Stomach (tissue), 9 donors: ENCODE data around the gene C8A. TPM values are rescaled to one million over a fixed set of nuclear protein-coding genes. Genes with fewer than 3 reads are reported as not detected.

Source experiments
- DNase-seq, 2 donors: peaks; one replicate each; pipeline versions ENCODE4 v3.0.0 to v3.0.0-alpha.2; 2013 to 2019
- H3K27ac ChIP-seq, 5 donors: fragments of 200-600 bp in 4 of 5; sonication (generic) in 4 of 5; one replicate each; pipeline ENCODE4 v1.5.1; 2013 to 2019; ENCODE audit warnings: mild to moderate bottlenecking in 1 of 5, moderate library complexity in 1 of 5
- H3K27me3 ChIP-seq, 3 donors: fragments of 200-600 bp; sonication (generic); one replicate each; pipeline ENCODE4 v1.5.1; 2017 to 2019; ENCODE audit warnings: mixed run types in 1 of 3
- H3K36me3 ChIP-seq, 4 donors: fragments of 200-600 bp; sonication (generic); 1 replicate in 3 of 4; 2 replicates in 1 of 4; pipeline ENCODE4 v1.5.1; 2016 to 2019
- H3K4me1 ChIP-seq, 4 donors: fragments of 200-600 bp; sonication (generic); one replicate each; pipeline ENCODE4 v1.5.1; 2016 to 2019
- H3K4me3 ChIP-seq, 4 donors: fragments of 200-600 bp; sonication (generic) in 3 of 4; one replicate each; pipeline ENCODE4 v1.5.1; 2016 to 2019; ENCODE audit warnings: mild to moderate bottlenecking in 1 of 4
- H3K9me3 ChIP-seq, 4 donors: fragments of 200-600 bp; sonication (generic); one replicate each; pipeline ENCODE4 v1.5.1; 2016 to 2019
- EP300 ChIP-seq: sonication (generic); formaldehyde crosslinking; IDR thresholded peaks from one replicate; pipeline ENCODE4 v1.6.1; 2017; ENCODE audit warnings: antibody characterized with exemption
- POLR2A ChIP-seq, 4 donors: fragments of 450-650 bp; IDR thresholded peaks; one replicate each; pipeline ENCODE4 v1.6.1; 2016; ENCODE audit warnings: antibody characterized with exemption in 4 of 4, control low read depth in 2 of 4, mild to moderate bottlenecking in 1 of 4, moderate library complexity in 1 of 4
- POLR2AphosphoS5 ChIP-seq, 3 donors: sonication (generic); formaldehyde crosslinking; IDR thresholded peaks; one replicate each; pipeline ENCODE4 v1.6.1; 2016; ENCODE audit warnings: antibody characterized with exemption in 3 of 3
- WGBS, 5 donors: extraction: QIAGEN DNeasy Blood & Tissue Kit in 3 of 5; methylation state at CpG; one replicate each; pipeline versions ENCODE4 v1.1.5 to v1.1.7; 2013 to 2018; 5-methylcytosine and 5-hydroxymethylcytosine counted together
- intact Hi-C: fragments of 100-400 bp; cut with DNase I; formaldehyde crosslinking; loops from one replicate; pipeline ENCODE4 v1.15.1; 2023; ENCODE audit warnings: low total_unique reads
- polyA plus RNA-seq, 3 donors: library from polyadenylated mRNA; stranded (reverse); fragments of 200-250 nt; gene quantifications; one replicate each; pipeline ENCODE4 v1.2.3, GENCODE V29; 2013
- total RNA-seq, 5 donors: library from RNA; depleted of rRNA; stranded (reverse); fragments of >200 nt; gene quantifications; one replicate each; pipeline versions ENCODE4 v1.1.0 to v1.2.3, GENCODE V29; 2014 to 2016
- TF ChIP-seq, protein P1 (sequence below), 7 experiments: fragments of 450-650 bp in 4 of 7; fragments of 200-600 bp in 3 of 7; sonication (generic) in 3 of 7; IDR thresholded peaks; one replicate each; pipeline ENCODE4 v1.5.1; 2016 to 2019; ENCODE audit warnings: antibody characterized with exemption in 7 of 7, control low read depth in 2 of 7, mild to moderate bottlenecking in 1 of 7
- donor health status: healthy with polysubstance abuse.
- donor health status: Bipolar disorder and iron deficiency.
- donor health status: healthy.

C8A gene
- total and polyA plus RNA-seq, 8 donors, result 0.25 to 0.38 TPM; not detected in 6

DNA sequence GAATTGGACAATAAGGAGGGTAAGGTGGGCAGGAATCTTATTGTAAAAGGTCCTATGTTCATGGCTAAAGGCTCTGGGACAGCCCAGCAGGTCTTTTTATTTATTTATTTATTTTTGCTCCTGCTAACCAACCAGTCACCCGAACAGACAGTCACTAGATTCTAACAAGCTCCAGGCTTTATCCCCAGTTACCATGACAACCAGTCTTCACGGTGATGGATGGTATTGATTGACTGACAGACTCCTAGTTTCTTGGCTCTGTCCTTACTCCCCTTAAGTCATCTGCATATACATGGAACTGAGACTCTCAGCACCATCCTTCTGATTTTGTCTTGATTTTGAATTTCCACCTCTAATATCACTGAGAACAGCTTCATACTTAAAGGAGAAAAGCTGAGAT is 44.3 kb downstream of the C8A start:
- TF ChIP-seq POLR2AphosphoS5 (IDR thresholded peaks at IDR 0.05) (no peak), POLR2A (IDR thresholded peaks at IDR 0.05) (no peak), EP300 (no peak)
- TF ChIP-seq, protein P1, sequence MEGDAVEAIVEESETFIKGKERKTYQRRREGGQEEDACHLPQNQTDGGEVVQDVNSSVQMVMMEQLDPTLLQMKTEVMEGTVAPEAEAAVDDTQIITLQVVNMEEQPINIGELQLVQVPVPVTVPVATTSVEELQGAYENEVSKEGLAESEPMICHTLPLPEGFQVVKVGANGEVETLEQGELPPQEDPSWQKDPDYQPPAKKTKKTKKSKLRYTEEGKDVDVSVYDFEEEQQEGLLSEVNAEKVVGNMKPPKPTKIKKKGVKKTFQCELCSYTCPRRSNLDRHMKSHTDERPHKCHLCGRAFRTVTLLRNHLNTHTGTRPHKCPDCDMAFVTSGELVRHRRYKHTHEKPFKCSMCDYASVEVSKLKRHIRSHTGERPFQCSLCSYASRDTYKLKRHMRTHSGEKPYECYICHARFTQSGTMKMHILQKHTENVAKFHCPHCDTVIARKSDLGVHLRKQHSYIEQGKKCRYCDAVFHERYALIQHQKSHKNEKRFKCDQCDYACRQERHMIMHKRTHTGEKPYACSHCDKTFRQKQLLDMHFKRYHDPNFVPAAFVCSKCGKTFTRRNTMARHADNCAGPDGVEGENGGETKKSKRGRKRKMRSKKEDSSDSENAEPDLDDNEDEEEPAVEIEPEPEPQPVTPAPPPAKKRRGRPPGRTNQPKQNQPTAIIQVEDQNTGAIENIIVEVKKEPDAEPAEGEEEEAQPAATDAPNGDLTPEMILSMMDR (IDR thresholded peaks at IDR 0.05), result no peak
- no peak for DNase-seq
- Histone ChIP-seq H3K4me3 (no peak overlapping the region), H3K4me1 (peaks cover 0 to 37% (median 14%) of the 10 kb centered on the region in 4 donors), H3K27ac (peak overlapping the region in 2 of 5 donors; percentile 71 to 74), H3K36me3 (no peaks in the 10 kb centered on the region), H3K9me3 (no peaks in the 10 kb centered on the region), H3K27me3 (no peaks in the 10 kb centered on the region)
- intact Hi-C loops, result no loop called here
- 70 to 79% (median 74%) methylated on average over 2 of the region's 2 CpGs for WGBS, 5 donors

DNA sequence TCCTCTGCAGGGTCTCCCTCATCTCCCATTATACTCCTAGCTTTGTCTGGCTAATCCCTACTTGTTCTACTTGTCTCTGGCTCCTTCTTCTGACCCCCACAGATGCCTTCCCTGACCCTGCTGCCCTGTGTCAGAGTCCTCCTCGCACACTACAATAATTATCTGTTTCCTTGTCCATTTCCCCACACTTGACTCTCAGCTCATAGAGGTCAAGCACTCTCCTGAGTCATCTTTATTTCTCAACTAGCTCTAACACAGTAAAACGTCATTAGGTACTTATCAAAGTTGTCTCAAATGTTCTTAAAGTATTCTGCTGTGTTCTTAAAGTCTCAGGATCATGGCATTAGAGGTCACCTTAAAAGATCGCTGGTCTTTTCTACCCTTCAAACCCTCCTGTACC is 47.1 kb downstream of the C8A start:
- Histone ChIP-seq H3K36me3 (no peaks in the 10 kb centered on the region), H3K27ac (no peak overlapping the region), H3K27me3 (no peaks in the 10 kb centered on the region), H3K9me3 (no peaks in the 10 kb centered on the region), H3K4me3 (no peak overlapping the region), H3K4me1 (peaks cover 0 to 41% (median 10%) of the 10 kb centered on the region in 4 donors)
- TF ChIP-seq POLR2A (IDR thresholded peaks at IDR 0.05), result no peak
- TF ChIP-seq POLR2AphosphoS5 (IDR thresholded peaks at IDR 0.05), result no peak
- TF ChIP-seq, protein P1 (IDR thresholded peaks at IDR 0.05), result no peak
- no peak for TF ChIP-seq EP300
- 44 to 52% (median 49%) methylated on average over 3 of the region's 3 CpGs for WGBS, 5 donors
- no peak for DNase-seq
- intact Hi-C loops, result no loop called here

DNA sequence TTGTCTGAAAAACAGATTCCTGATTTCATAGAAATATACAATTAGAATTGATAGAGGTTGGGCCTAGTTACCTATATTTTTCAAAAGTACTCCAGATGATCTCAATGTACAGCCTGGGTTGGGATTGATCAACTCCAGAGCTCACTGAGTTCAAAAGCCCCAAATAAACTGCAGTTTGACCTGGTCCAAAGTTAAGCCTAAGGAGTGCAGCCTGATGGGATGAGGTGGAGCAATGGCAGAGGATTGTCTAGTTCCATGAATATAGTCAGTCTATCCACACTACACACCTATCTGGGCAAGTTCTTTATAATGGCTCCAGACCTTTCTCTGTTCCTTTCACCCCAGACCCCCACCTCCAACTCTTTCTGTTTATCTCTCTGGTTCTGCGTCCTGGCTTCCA is 49.2 kb downstream of the C8A start:
- no peak for DNase-seq
- no peaks in the 10 kb centered on the region for H3K36me3 ChIP-seq
- no peak for TF ChIP-seq POLR2AphosphoS5 (IDR thresholded peaks at IDR 0.05)
- no peak for TF ChIP-seq EP300
- TF ChIP-seq, protein P1 (IDR thresholded peaks at IDR 0.05), result no peak
- TF ChIP-seq POLR2A (IDR thresholded peaks at IDR 0.05), result no peak
- no peak overlapping the region for H3K27ac ChIP-seq
- intact Hi-C loops, result no loop called here
- H3K4me3 ChIP-seq, result no peak overlapping the region
- H3K27me3 ChIP-seq, result no peaks in the 10 kb centered on the region
- H3K9me3 ChIP-seq, result no peaks in the 10 kb centered on the region
- H3K4me1 ChIP-seq, result peaks cover 0 to 32% (median under 1%) of the 10 kb centered on the region in 4 donors
- WGBS, 5 donors, result 71 to 93% (median 88%) methylated on average over 1 of the region's 1 CpG

DNA sequence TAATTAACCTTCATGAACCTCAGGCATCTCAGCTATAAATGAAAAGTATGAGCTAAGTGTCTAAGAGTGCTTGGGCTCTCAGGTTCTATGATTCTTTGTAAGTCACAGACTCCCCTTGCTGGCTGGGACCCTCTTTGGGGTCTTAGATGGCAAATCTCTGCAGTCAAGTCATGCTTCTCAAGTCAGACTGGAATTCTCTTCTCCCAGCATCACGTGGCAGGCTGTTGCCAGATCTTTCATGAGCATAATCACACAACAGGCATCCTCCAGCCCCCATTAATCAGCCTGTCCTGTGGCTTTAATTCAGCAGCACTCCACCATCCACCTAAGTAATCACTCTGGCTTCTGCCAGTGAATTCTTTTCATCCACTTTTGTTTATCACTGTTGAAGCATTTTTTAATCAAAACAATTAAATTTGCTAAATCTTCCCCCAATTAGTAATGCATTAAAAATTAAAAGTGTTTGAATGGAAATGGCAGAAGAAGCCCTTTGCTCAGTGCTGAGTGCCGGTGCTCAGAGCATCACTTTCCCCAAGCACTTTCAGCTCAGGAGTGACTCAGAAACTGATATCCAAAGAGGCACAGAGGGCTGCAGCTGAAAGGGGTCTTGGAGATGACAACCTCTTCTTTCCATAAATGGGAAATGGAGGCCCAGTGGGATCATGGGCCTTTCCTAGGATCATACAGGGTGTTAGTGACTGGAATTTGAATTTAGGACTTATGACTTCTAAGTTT is 50.2 kb downstream of the C8A start:
- Histone ChIP-seq H3K27me3 (no peaks in the 10 kb centered on the region), H3K4me3 (no peak overlapping the region), H3K9me3 (no peaks in the 10 kb centered on the region), H3K27ac (no peak overlapping the region), H3K36me3 (no peaks in the 10 kb centered on the region), H3K4me1 (peaks cover 0 to 27% (median 1%) of the 10 kb centered on the region in 4 donors)
- TF ChIP-seq POLR2AphosphoS5 (IDR thresholded peaks at IDR 0.05), result no peak
- no peak for DNase-seq
- WGBS, 5 donors, result 62 to 70% (median 66%) methylated on average over 2 of the region's 2 CpGs
- intact Hi-C loops, result no loop called here

DNA sequence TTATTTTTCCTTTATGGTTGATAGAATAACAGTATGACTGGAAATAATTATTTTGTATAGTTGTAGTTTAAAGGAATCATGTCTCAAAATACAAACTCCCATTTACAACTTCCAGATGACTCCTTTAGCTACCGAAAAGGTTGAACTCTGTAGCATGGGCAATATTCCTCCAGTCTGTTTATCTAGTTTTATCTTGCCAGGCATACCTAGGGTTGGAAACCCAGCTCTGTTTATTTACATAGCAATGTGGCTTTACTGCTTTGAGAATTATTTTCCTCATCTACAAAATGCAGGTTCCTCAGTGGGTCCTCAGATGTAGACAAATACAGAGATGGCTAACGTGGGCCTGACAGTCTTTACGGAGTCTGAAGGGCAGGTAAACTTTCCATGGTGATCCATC is 51.1 kb downstream of the C8A start:
- Histone ChIP-seq H3K9me3 (no peaks in the 10 kb centered on the region), H3K4me1 (peaks cover 0 to 34% (median 7%) of the 10 kb centered on the region in 4 donors), H3K4me3 (no peak overlapping the region), H3K27me3 (no peaks in the 10 kb centered on the region), H3K27ac (no peak overlapping the region), H3K36me3 (no peaks in the 10 kb centered on the region)
- intact Hi-C loops, result no loop called here
- DNase-seq, result no peak
- WGBS, 5 donors, result 45 to 55% (median 54%) methylated on average over 3 of the region's 3 CpGs
- TF ChIP-seq POLR2A (IDR thresholded peaks at IDR 0.05) (no peak), POLR2AphosphoS5 (IDR thresholded peaks at IDR 0.05) (no peak), EP300 (no peak)
- TF ChIP-seq, protein P1 (IDR thresholded peaks at IDR 0.05), result no peak
